ENCODE results near the gene CARD8.

Gene CARD8

DNA sequence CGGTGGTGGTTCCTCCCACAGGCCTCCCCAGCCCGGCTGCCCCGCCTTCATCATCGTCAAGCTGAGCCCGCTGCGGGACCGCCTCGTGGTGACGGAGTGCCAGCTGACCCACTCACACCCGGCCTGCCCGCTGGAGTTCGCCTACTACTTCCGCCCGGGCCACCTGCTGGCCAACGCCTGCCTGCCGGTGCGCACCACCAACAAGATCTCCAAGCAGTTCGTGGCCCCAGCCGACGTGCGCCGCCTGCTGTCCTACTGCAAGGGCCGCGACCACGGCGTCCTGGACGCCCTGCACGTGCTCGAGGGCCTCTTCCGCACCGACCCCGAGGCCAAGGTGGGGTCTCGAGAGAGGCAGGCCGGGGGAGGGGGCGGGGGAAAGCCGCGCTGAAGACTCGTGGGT is 73.3 kb downstream of the CARD8 start:
- Mint-ChIP-seq H3K36me3 (ENCODE audit: low read depth) (peaks cover 32% of the 10 kb centered on the region), H3K27ac (no peak overlapping the region), H3K27me3 (no peaks in the 10 kb centered on the region), H3K9me3 (peaks cover 7% of the 10 kb centered on the region), H3K4me1 (ENCODE audit: low read depth) (no peaks in the 10 kb centered on the region), H3K4me3 (no peak overlapping the region)

DNA sequence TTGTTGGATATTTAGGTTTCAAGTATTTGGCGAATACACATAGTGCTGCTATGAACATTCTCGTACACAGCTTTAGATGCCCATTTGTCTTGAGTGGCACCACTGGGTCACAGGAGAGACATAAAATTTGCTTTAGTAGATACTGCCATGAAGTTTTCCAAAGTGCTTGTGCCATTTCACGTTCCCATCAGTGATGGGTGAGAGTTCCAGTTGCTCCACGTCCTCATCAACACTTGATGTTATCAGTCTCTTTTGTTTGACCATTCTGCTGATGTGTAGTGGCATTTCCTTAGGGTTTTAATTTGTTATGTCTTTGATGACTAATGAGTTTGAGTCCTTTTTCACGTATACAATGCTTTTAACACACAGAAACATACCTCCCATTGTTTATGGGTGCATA is 74.2 kb downstream of the CARD8 start:
- Mint-ChIP-seq H3K27ac (no peak overlapping the region), H3K36me3 (ENCODE audit: low read depth) (peaks cover 38% of the 10 kb centered on the region), H3K27me3 (no peaks in the 10 kb centered on the region), H3K4me3 (no peak overlapping the region), H3K4me1 (ENCODE audit: low read depth) (no peaks in the 10 kb centered on the region), H3K9me3 (peaks cover 7% of the 10 kb centered on the region)

DNA sequence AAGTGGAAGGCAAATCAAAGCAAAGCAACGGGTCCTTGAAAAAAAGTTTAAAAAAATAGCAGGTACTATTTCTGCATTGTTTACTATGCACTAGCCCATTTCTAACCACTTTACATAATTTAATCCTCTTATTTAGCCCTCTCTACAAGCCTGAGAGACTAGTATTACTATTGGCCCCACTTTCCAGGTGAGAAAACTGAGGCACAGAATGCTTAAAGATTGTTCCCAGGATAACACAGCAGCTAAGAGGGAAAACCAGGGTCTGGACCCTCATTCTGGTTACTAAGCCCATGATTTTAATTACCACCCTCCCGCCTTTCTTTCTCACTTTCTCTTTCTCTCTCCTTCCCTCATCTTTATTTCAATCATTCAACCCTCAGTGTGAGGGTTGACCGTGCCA is 79.5 kb downstream of the CARD8 start:
- Mint-ChIP-seq H3K36me3 (ENCODE audit: low read depth) (peaks cover 49% of the 10 kb centered on the region), H3K27me3 (no peaks in the 10 kb centered on the region), H3K4me1 (ENCODE audit: low read depth) (peaks cover 3% of the 10 kb centered on the region), H3K4me3 (no peak overlapping the region), H3K9me3 (peaks cover 1% of the 10 kb centered on the region), H3K27ac (no peak overlapping the region)

DNA sequence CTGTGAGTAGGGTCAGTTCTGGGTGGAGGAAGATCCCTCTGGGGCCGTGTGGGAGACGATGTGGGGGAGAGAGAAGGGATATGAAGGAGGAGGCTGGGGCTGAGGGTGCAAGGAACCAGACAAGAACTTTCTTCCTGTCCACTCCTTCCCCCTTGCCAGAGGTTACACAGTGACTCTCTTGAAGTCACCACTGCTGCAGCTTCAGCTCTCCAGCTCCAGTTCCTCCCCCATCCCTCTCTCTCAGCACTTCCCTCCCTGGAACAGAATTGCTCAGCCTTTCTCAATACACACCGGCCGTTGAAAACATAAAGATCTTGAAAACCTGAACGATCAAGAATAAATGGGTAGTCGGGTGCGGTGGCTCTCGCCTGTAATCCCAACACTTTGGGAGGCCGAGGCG is 80.1 kb downstream of the CARD8 start:
- Mint-ChIP-seq H3K9me3 (no peaks in the 10 kb centered on the region), H3K4me3 (no peak overlapping the region), H3K27me3 (no peaks in the 10 kb centered on the region), H3K27ac (no peak overlapping the region), H3K36me3 (ENCODE audit: low read depth) (peaks cover 49% of the 10 kb centered on the region), H3K4me1 (ENCODE audit: low read depth) (peaks cover 8% of the 10 kb centered on the region)

DNA sequence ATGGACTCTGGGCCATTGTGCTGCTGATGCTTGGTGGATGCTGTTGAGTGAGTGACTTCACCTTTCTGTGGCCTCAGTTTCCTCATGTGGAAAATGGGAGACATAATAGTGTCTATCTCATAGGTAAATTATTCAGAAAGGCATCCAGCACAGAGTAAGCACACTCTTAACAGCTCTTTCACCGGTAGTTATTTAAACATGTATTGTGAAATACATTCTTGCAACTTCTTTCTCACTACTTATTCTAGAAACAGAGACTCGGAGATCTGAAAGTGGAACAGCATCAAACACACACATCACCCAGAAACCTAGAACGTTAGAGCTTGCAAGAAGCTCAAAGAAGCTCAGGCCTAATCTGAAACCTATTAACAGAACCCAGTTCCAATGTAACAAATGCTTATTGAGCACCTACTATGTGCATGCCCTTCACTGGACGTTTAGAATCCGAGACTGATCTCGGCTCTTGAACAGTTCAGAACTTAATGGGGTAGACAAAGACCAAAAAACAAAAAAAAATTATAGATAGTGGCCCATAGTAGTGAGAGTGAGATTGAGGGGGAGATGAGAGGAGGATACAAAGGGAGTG is 81.2 kb downstream of the CARD8 start:
- Mint-ChIP-seq H3K36me3 (ENCODE audit: low read depth) (peaks cover 47% of the 10 kb centered on the region), H3K27me3 (no peaks in the 10 kb centered on the region), H3K4me3 (no peak overlapping the region), H3K4me1 (ENCODE audit: low read depth) (peaks cover 9% of the 10 kb centered on the region), H3K27ac (peak overlapping the region; percentile 23), H3K9me3 (no peaks in the 10 kb centered on the region)

DNA sequence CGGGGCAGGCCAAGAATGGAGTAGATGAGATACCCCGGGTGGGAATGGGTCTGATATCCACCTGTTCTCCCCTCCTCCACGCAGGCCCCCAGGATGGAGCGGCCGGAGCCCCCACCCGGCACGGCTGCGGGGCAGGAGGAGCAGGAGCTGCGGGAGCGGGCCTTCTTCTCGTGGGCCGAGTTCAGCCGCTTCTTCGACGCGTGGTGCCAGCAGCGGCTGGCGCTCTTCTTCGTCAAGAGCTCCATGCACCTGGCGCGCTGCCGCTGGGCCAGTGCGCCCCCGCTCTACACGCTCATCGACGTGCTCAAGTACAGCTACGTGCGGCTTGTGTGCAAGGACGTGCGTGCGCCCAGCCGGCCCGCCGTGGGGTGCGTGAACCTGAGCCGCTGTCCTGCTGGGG is 84.0 kb downstream of the CARD8 start:
- peak overlapping the region; percentile 91 for H3K4me3 Mint-ChIP-seq
- peaks cover 32% of the 10 kb centered on the region for H3K36me3 Mint-ChIP-seq (ENCODE audit: low read depth)
- H3K27me3 Mint-ChIP-seq: no peaks in the 10 kb centered on the region
- no peaks in the 10 kb centered on the region for H3K9me3 Mint-ChIP-seq
- H3K4me1 Mint-ChIP-seq (ENCODE audit: low read depth): peaks cover 21% of the 10 kb centered on the region
- H3K27ac Mint-ChIP-seq: no peak overlapping the region

DNA sequence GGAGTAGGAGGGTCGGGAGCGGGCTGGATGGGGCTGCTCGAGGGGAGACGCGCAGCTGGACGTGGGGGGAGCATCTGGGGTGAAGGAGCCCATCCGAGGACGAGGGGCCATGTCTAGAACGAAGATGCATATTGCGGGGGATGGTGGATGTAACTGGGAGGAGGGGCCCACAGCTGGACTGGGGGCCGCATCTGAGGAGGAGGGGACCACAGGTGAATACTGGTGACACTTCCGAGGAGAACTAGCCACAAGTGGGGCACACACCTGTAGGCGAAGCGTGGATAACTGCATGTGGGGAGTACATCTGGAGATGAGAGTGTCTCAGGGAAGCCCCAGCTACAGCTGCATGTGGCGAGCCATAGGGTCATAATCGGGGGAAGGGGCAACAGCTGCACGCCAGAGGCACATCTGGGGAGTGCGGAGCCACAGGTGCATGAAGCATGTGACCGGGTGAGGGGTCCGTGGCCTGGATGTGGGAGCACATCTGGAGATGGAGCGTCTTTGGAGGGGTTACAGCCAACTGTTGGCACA is 84.8 kb downstream of the CARD8 start:
- H3K36me3 Mint-ChIP-seq (ENCODE audit: low read depth): peaks cover 32% of the 10 kb centered on the region
- H3K27me3 Mint-ChIP-seq: no peaks in the 10 kb centered on the region
- peak overlapping the region; percentile 91 for H3K4me3 Mint-ChIP-seq
- H3K9me3 Mint-ChIP-seq: no peaks in the 10 kb centered on the region
- H3K27ac Mint-ChIP-seq: peak overlapping the region; percentile 85
- peaks cover 21% of the 10 kb centered on the region for H3K4me1 Mint-ChIP-seq (ENCODE audit: low read depth)

DNA sequence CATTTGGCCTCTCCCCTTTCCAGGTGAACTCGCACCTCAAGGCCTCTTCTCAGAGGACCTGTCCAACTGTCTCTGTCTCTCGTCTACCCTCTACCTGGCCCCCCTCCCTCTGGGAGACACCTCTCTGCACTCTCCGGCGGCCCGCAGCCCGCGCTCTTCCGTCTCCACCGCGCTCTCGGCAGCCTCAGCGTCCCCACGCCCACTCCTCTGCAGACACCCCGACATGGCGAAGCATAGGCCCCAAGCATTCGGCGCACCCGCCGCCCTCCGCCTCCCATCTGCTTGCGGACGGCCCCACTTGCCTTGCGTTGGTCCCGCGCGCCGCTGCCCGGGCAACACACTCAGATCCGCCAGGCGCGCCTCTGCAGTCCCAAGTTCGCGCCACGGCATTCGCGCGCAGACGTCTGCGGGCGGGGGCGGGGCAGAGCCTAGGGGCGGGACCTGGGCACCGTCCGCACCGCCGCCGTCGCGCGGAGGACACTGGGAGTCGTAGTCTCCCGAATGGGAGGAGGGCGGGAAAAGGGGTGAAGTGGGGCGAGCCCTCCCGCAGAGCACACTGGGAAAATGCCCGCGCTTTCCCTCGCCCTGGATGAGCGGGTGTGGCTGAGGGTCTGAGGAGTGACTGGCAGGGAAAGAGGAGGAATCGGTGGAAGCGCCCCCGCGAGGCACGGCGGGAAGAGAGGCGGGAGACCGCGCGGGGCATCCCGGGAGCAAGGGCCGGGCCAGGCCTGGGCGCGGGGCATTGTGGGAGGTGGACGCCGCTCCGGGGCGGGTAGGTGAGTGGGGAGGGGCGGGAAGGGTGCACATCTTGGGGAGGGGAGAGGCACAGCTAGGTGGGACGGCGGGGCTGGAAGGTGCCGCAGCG is 85.5 kb downstream of the CARD8 start, which contains the start of the genes LIG1 and ZSWIM9:
Gene LIG1, minus strand, starts transcription at position 406 of the 865 bp plus-strand sequence. CDS start 4,778 bp downstream, outside the sequence.
Gene ZSWIM9, plus strand, starts transcription at position 742 of the 865 bp plus-strand sequence. CDS start 1,123 bp downstream, outside the sequence.
- H3K4me1 Mint-ChIP-seq (ENCODE audit: low read depth): peaks cover 21% of the 10 kb centered on the region

DNA sequence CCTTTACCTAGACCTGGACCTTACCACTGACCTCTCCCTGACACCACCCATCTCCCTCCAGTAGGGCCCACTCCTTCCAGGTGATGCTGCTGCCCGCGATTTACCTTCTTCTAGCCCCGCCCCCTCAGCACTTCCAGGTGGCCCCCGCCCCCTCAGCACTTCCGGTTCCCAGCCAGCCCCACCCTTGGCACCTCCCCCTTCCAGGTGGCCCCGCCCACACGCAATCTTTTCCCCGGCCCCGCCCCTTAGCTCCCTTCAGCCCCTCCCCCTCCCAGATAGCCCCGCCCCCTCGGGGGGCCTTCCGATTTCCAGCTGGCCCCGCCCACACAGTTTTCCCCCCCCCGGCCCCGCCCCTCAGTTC is 86.2 kb downstream of the CARD8 start:
- Mint-ChIP-seq H3K4me3 (peak overlapping the region; percentile 91), H3K4me1 (ENCODE audit: low read depth) (peaks cover 21% of the 10 kb centered on the region), H3K27me3 (no peaks in the 10 kb centered on the region), H3K27ac (peak overlapping the region; percentile 97), H3K9me3 (no peaks in the 10 kb centered on the region), H3K36me3 (ENCODE audit: low read depth) (peaks cover 31% of the 10 kb centered on the region)

More for the DNA sequence above, 85.5 kb downstream of the CARD8 start, which contains the start of the genes LIG1 and ZSWIM9:
- Mint-ChIP-seq H3K27ac (peak within 1 kb of the TSS; percentile 97), H3K27me3 (no peaks in the 10 kb centered on the region), H3K9me3 (no peaks in the 10 kb centered on the region), H3K4me3 (peak within 1 kb of the TSS; percentile 91), H3K36me3 (ENCODE audit: low read depth) (peaks cover 35% of the 10 kb centered on the region)

DNA sequence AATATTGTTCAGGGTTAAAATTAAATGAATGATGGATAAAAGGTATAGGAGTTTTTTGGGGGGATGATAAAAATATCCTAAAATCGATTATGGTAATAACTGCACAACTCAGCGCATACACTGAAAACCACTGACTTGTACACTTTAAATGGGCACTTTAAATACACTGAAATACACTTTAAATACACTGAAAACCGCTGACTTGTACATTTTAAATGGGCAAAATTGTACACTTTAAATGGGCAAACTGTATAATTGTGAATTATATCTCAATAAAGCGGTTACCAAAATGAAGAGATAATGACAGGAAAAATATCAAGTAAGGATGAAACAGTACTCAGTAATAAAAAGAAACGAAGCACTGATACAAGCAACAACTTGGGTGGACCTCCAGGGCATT is 87.0 kb downstream of the CARD8 start:
- no peaks in the 10 kb centered on the region for H3K9me3 Mint-ChIP-seq
- H3K4me1 Mint-ChIP-seq (ENCODE audit: low read depth): peaks cover 21% of the 10 kb centered on the region
- H3K36me3 Mint-ChIP-seq (ENCODE audit: low read depth): peaks cover 26% of the 10 kb centered on the region
- H3K4me3 Mint-ChIP-seq: peak overlapping the region; percentile 91
- H3K27ac Mint-ChIP-seq: peak overlapping the region; percentile 19
- no peaks in the 10 kb centered on the region for H3K27me3 Mint-ChIP-seq

DNA sequence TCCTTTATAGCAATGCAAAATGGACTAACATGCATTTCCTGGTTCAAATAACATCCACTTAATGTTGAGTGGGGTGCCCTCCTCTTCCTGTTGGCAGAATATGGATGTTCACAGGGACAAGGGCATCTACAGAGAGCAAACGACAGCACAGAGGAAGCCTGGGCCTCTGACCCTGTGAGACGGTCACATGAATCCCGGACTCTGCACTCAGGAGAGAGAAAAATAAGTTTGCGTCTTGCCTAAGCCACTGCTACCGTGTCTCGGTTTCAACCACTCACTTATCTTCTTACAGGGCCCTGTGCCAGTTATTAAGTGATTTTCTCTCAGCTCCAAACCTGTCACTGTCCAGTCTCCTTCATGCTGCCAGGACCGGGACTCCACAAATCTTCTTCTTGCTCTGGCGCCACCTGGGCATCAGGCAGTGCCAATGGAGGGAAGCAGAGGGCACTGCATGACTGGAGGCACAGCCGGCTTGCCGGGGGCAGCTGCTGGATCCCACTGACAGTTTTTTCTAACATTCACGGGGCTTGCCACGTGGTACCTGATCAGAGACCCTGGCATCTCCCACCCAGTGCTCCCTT is 97.4 kb downstream of the CARD8 start:
- Mint-ChIP-seq H3K27me3 (no peaks in the 10 kb centered on the region), H3K27ac (no peak overlapping the region), H3K4me3 (no peak overlapping the region), H3K4me1 (ENCODE audit: low read depth) (no peaks in the 10 kb centered on the region), H3K9me3 (no peaks in the 10 kb centered on the region), H3K36me3 (ENCODE audit: low read depth) (peaks cover 70% of the 10 kb centered on the region)
